Hepatocyte (in vitro differentiated cells): ENCODE results near the gene MRPS33. TPM values are rescaled to one million over a fixed set of nuclear protein-coding genes. Genes with fewer than 3 reads are reported as not detected.

Experiments used
- DNase-seq: peaks from one replicate; pipeline ENCODE4 v3.0.0-alpha.2; 2016; ENCODE audit warnings: low spot score
- H2AFZ ChIP-seq: fragments of 200-600 bp; sonication (generic); 2 replicates; pipeline ENCODE4 v1.6.0; 2016; ENCODE audit warnings: antibody characterized with exemption, mild to moderate bottlenecking
- H3K27ac ChIP-seq: fragments of 200-600 bp; sonication (generic); 2 replicates; pipeline ENCODE4 v1.5.1; 2016; ENCODE audit warnings: mild to moderate bottlenecking
- H3K27me3 ChIP-seq: fragments of 200-600 bp; sonication (generic); 2 replicates; pipeline ENCODE4 v1.6.1; 2016
- H3K36me3 ChIP-seq: fragments of 200-600 bp; sonication (generic); replicated peaks from 2 replicates; pipeline ENCODE4 v1.5.1; 2016; ENCODE audit warnings: low read depth; ENCODE audit not compliant: insufficient read depth
- H3K4me1 ChIP-seq: fragments of 200-600 bp; sonication (generic); 2 replicates; pipeline ENCODE4 v1.5.1; 2016; ENCODE audit warnings: mild to moderate bottlenecking, moderate library complexity; ENCODE audit not compliant: insufficient read depth
- H3K4me2 ChIP-seq: fragments of 200-600 bp; sonication (generic); 2 replicates; pipeline ENCODE4 v1.6.0; 2016
- H3K4me3 ChIP-seq: fragments of 200-600 bp; sonication (generic); 2 replicates; pipeline ENCODE4 v1.5.1; 2016; ENCODE audit warnings: mild to moderate bottlenecking
- H3K79me2 ChIP-seq: fragments of 200-600 bp; sonication (generic); 2 replicates; pipeline ENCODE4 v1.6.0; 2017; ENCODE audit warnings: mild to moderate bottlenecking
- H3K9me2 ChIP-seq: fragments of 200-600 bp; sonication (generic); replicated peaks from 2 replicates; pipeline ENCODE4 v1.6.0; 2017; ENCODE audit warnings: mild to moderate bottlenecking; ENCODE audit not compliant: insufficient read depth
- H3K9me3 ChIP-seq: fragments of 200-600 bp; sonication (generic); 2 replicates; pipeline ENCODE4 v1.5.1; 2016; ENCODE audit warnings: low read depth, mild to moderate bottlenecking
- H4K20me1 ChIP-seq: fragments of 200-600 bp; sonication (generic); 2 replicates; pipeline ENCODE4 v1.6.0; 2016; ENCODE audit warnings: mild to moderate bottlenecking; ENCODE audit not compliant: insufficient read depth, poor library complexity, severe bottlenecking
- EZH2 ChIP-seq: fragments of 200-600 bp; sonication (generic); IDR thresholded peaks from 2 replicates; pipeline ENCODE4 v1.6.1; 2016; ENCODE audit warnings: antibody characterized with exemption, mild to moderate bottlenecking, borderline replicate concordance
- EZH2phosphoT487 ChIP-seq: fragments of 200-600 bp; sonication (generic); IDR thresholded peaks from one replicate; pipeline ENCODE4 v1.6.1; 2018; ENCODE audit warnings: antibody characterized with exemption, mild to moderate bottlenecking, low read depth, moderate library complexity; ENCODE audit not compliant: unreplicated experiment, severe bottlenecking
- WGBS: methylation state at CpG from one replicate; pipeline ENCODE4 v1.1.6; 2016; ENCODE audit warnings: low lambda C conversion rate; ENCODE audit errors: missing lambda C conversion rate; 5-methylcytosine and 5-hydroxymethylcytosine counted together
- polyA plus RNA-seq: library from polyadenylated mRNA; unstranded; fragments of >200 nt; fragmentation: Nextera tagmentation; extraction: Ambion mirVana; gene quantifications from 2 replicates; pipeline ENCODE4 v1.2.1, GENCODE V29; 2016
- total RNA-seq: library from RNA; depleted of rRNA; stranded (reverse); fragments of >200 nt; gene quantifications from 2 replicates; pipeline ENCODE4 v1.2.3, GENCODE V29; 2014
- TF ChIP-seq, protein P1 (sequence below): fragments of 200-600 bp; sonication (generic); IDR thresholded peaks from 2 replicates; pipeline ENCODE4 v1.5.1; 2016; ENCODE audit warnings: antibody characterized with exemption, mild to moderate bottlenecking; ENCODE audit not compliant: poor library complexity

The MRPS33 gene
- total and polyA plus RNA-seq, 2 experiments from 2014 or later: 33.8 to 82.9 TPM

DNA sequence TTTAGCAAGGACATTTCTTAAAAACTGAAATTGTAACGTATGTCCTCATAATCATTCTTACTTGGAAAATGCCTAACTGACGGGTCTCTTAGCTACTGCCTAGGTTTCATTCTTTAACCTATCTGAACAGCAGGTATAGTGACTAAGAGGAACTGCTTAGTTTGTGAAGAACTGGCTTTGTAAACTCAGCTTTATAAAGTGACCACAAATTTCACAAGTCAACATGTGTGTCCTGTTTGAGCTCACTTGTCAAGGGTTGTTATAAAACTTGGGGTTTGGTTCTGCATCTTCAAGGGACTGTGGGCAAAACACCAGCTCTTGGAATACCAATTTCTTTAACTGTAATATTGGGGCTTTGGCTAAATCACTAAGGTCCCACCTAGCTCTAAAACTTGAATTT, 32.2 kb downstream of the MRPS33 start:
- no peaks in the 10 kb centered on the region for H4K20me1 ChIP-seq
- H3K9me3 ChIP-seq: no peaks in the 10 kb centered on the region
- H3K9me2 ChIP-seq: no peaks in the 10 kb centered on the region
- H3K4me3 ChIP-seq: no peak overlapping the region
- peak overlapping the region; percentile 23 for H3K27ac ChIP-seq
- H3K79me2 ChIP-seq: no peaks in the 10 kb centered on the region
- H2AFZ ChIP-seq: peak overlapping the region; percentile 33
- peak overlapping the region; percentile 9 for H3K4me2 ChIP-seq
- H3K4me1 ChIP-seq: peaks cover 14% of the 10 kb centered on the region
- 56% methylated on average over 2 of the region's 2 CpGs for WGBS
- DNase-seq: no peak
- TF ChIP-seq EZH2phosphoT487 (no peak), EZH2 (no peak)
- TF ChIP-seq, protein P1, sequence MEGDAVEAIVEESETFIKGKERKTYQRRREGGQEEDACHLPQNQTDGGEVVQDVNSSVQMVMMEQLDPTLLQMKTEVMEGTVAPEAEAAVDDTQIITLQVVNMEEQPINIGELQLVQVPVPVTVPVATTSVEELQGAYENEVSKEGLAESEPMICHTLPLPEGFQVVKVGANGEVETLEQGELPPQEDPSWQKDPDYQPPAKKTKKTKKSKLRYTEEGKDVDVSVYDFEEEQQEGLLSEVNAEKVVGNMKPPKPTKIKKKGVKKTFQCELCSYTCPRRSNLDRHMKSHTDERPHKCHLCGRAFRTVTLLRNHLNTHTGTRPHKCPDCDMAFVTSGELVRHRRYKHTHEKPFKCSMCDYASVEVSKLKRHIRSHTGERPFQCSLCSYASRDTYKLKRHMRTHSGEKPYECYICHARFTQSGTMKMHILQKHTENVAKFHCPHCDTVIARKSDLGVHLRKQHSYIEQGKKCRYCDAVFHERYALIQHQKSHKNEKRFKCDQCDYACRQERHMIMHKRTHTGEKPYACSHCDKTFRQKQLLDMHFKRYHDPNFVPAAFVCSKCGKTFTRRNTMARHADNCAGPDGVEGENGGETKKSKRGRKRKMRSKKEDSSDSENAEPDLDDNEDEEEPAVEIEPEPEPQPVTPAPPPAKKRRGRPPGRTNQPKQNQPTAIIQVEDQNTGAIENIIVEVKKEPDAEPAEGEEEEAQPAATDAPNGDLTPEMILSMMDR: no peak
- no peaks in the 10 kb centered on the region for H3K36me3 ChIP-seq
- H3K27me3 ChIP-seq: no peaks in the 10 kb centered on the region

DNA sequence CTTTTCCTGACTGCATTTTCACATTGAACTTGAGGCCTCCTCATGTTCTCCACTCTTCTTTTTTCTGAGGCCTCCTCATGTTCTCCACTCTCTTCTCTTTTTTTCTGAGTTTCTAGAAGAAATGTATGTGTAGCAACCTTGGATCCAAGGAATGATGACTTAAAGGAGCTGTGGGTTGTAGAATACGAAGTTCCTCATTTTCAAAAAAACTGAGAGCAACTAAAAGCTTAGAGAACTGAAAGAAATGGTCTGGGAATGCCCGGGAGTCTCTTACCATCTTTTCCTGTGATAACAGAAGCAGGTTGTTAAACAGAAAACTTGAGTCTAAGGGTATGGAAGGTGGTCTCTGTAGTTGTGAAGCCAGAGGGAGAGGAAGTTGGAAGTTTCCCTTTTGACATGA, 32.8 kb downstream of the MRPS33 start:
- no peak for DNase-seq
- H3K27me3 ChIP-seq: no peaks in the 10 kb centered on the region
- H3K4me2 ChIP-seq: peak overlapping the region; percentile 9
- no peak overlapping the region for H3K4me3 ChIP-seq
- WGBS: 53% methylated on average over 2 of the region's 2 CpGs
- H3K4me1 ChIP-seq: peaks cover 18% of the 10 kb centered on the region
- H3K79me2 ChIP-seq: no peaks in the 10 kb centered on the region
- H4K20me1 ChIP-seq: no peaks in the 10 kb centered on the region
- no peaks in the 10 kb centered on the region for H3K36me3 ChIP-seq
- H2AFZ ChIP-seq: peak overlapping the region; percentile 33
- no peaks in the 10 kb centered on the region for H3K9me3 ChIP-seq
- H3K27ac ChIP-seq: peak overlapping the region; percentile 34
- TF ChIP-seq, protein P1: no peak
- TF ChIP-seq EZH2 (no peak), EZH2phosphoT487 (no peak)
- H3K9me2 ChIP-seq: no peaks in the 10 kb centered on the region

DNA sequence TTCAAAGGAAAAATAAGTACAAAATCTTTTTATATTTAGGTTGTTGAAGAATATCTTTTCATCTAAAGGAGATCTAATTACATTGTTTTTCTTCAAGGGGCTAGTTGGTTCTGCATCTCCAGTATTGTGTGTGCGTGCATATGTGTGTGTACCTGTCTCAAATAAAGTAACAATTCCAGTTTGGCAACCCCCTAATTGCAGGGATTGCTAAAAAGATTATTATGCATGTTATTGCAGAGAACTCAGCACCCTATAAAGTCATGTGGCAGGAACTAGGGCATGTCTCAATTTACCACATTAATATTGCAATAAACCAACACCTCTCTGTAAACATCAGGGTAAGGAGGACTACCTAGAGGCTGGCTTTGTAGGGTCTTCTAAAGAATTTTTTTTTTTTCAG, 37.0 kb downstream of the MRPS33 start:
- Histone ChIP-seq H2AFZ (no peak overlapping the region), H3K27ac (no peak overlapping the region), H3K9me2 (no peaks in the 10 kb centered on the region), H4K20me1 (no peaks in the 10 kb centered on the region), H3K4me1 (peaks cover 38% of the 10 kb centered on the region), H3K36me3 (no peaks in the 10 kb centered on the region), H3K79me2 (no peaks in the 10 kb centered on the region), H3K4me2 (no peak overlapping the region), H3K9me3 (no peaks in the 10 kb centered on the region), H3K27me3 (no peaks in the 10 kb centered on the region), H3K4me3 (no peak overlapping the region)
- 88% methylated on average over 1 of the region's 1 CpG for WGBS
- no peak for DNase-seq
- TF ChIP-seq EZH2phosphoT487: no peak

DNA sequence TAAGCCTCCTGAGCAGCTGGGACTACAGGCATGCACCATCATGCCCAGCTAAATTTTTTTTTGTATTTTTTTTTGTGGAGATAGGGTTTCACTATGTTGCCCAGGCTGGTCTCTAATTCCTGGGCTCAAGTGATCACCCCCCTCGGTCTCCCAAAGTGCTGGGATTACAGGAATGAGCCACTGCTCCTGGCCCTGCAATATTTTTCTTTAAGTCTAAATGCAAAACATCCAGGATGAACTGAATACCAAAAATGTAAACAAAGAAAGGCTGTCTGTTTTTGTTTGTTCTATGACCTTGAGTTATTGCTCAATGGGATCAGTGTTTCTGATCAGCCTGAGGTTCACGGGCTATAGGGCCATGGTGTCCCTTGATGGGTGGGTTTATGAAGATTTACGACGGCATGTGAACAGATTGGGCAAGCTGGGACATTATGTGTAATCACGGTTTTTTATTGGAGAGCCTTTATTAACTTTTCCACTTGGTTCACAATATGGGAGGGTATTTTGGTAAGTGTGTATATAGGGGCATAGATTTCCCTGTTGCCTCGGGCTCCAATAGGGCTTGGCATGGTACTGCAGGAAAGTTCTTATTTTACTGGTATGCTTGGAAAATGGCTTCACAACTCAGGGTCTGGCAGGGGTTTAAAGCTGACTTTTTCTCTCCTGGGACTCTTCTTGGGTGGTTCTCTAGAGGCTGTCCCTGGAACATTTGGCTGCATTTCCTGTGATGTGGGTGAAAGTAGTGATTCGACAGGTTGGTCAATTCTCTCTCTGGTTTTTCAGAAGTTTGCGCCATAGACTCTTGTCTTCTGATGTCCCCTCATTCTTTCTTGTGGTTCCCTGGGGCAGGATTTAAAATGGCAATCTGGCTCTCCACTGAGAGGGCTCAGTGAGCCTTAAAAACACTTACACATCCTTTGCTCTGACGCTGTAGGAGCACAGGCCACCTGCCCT, 41.6 kb downstream of the MRPS33 start:
- Histone ChIP-seq H3K4me1 (peaks cover 27% of the 10 kb centered on the region), H3K4me2 (peak overlapping the region; percentile 1), H4K20me1 (no peaks in the 10 kb centered on the region), H3K79me2 (no peaks in the 10 kb centered on the region), H3K9me2 (no peaks in the 10 kb centered on the region), H3K36me3 (no peaks in the 10 kb centered on the region), H3K27me3 (no peaks in the 10 kb centered on the region), H3K4me3 (no peak overlapping the region), H3K9me3 (no peaks in the 10 kb centered on the region), H2AFZ (no peak overlapping the region), H3K27ac (peak overlapping the region; percentile 29)
- WGBS: 53% methylated on average over 9 of the region's 9 CpGs
- TF ChIP-seq EZH2phosphoT487 (no peak), EZH2 (no peak)
- TF ChIP-seq, protein P1: no peak
- peak; percentile 15 for DNase-seq
